K562 (cell line): Measurements from ENCODE around the gene USHBP1. TPM values are rescaled to one million over a fixed set of nuclear protein-coding genes. Genes with fewer than 3 reads are reported as not detected.

ENCODE experiments used
- HMBOX1 ChIP-seq: sonication (generic); IDR thresholded peaks from 2 replicates; pipeline ENCODE4 v1.6.1; 2016
- ZNF407 ChIP-seq: fragments of 450-650 bp; IDR thresholded peaks from 2 replicates; pipeline ENCODE4 v1.6.1; 2016; ENCODE audit warnings: low read depth
- polyA plus RNA-seq, 8 experiments: library from polyadenylated mRNA; depleted of rRNA in 4 of 8; stranded (reverse) in 5 of 8; unstranded in 3 of 8; fragments of >200 nt; fragmentation: Nextera tagmentation in 2 of 8; fragmentation: Illumina TruSeq in 1 of 8; extraction: Ambion mirVana in 2 of 8; extraction: Trizol in 1 of 8; gene quantifications; 2 replicates each; pipeline versions ENCODE4 v1.2.1 to v1.2.3, GENCODE V29; 2011 to 2014; ENCODE audit warnings: inconsistent platforms in 1 of 8, missing spikeins in 1 of 8
- total RNA-seq, 7 experiments: library from RNA; depleted of rRNA in 6 of 7; stranded (reverse); fragments of >200 nt in 6 of 7; fragmentation: Illumina TruSeq in 2 of 7; extraction: Trizol in 2 of 7; gene quantifications; 2 replicates each; pipeline versions ENCODE4 v1.2.1 to v1.2.3, GENCODE V29; 2011 to 2021; ENCODE audit warnings: low replicate concordance in 1 of 7

USHBP1 gene
- total and polyA plus RNA-seq, 9 of the 15 experiments (the other 6 are each of a cell fraction or from before 2014, with no cell fraction given) = 0.03 to 0.10 (median 0.05) TPM; not detected in 5

GRCh38 chr19:17304386-17305215 is 40.1 kb upstream of the USHBP1 start (continued):
- 0 out of 2 replicates have a peak, but pooled peaks have one; percentile 30 for TF ChIP-seq ZNF407
- TF ChIP-seq HMBOX1 = no peak
